SK-N-SH treated with all-trans-retinoic acid at 6 μM for 48 hours (cell line): ENCODE measurements around the gene ATP11C.

Source experiments
- ARNTL ChIP-seq: fragments of 450-650 bp; formaldehyde crosslinking; IDR thresholded peaks from 2 replicates; pipeline ENCODE4 v1.5.0; 2020; ENCODE audit warnings: low read depth, mild to moderate bottlenecking, moderate library complexity, borderline replicate concordance
- CSDC2 ChIP-seq: fragments of 250-450 bp; sonication (Bioruptor Pico); IDR thresholded peaks from 2 replicates; pipeline ENCODE4 v1.5.0; 2020; ENCODE audit warnings: mild to moderate bottlenecking, moderate library complexity
- CSRNP3 ChIP-seq: fragments of 250-450 bp; sonication (Bioruptor Pico); IDR thresholded peaks from 2 replicates; pipeline ENCODE4 v1.5.1; 2021; ENCODE audit warnings: mild to moderate bottlenecking, moderate library complexity
- RARB ChIP-seq: fragments of 250-450 bp; sonication (Bioruptor Pico); IDR thresholded peaks from 2 replicates; pipeline ENCODE4 v1.8.0; 2021; ENCODE audit warnings: mild to moderate bottlenecking, moderate library complexity
- TOX ChIP-seq: fragments of 250-450 bp; sonication (Bioruptor Pico); IDR thresholded peaks from 2 replicates; pipeline ENCODE4 v1.8.0; 2021; ENCODE audit warnings: mild to moderate bottlenecking, moderate library complexity, borderline replicate concordance
- ZFP3 ChIP-seq: fragments of 250-450 bp; sonication (Bioruptor Pico); IDR thresholded peaks from 2 replicates; pipeline ENCODE4 v1.5.0; 2020; ENCODE audit warnings: mild to moderate bottlenecking, moderate library complexity
- ZNF70 ChIP-seq: fragments of 450-650 bp; formaldehyde crosslinking; IDR thresholded peaks from 2 replicates; pipeline ENCODE4 v1.5.0; 2020; ENCODE audit warnings: mild to moderate bottlenecking, moderate library complexity
- TF ChIP-seq, protein P1 (sequence below): fragments of 250-450 bp; sonication (Bioruptor Pico); IDR thresholded peaks from 2 replicates; pipeline ENCODE4 v1.8.0; 2020; ENCODE audit warnings: mild to moderate bottlenecking, moderate library complexity, borderline replicate concordance

GRCh38 chrX:139965421-139965820 is 32.6 kb upstream of the ATP11C start, which contains the start of gene CXorf66:
- TF ChIP-seq CSDC2 (CRISPR knock-in tag) (no peak), TOX (CRISPR knock-in tag) (no peak), ZFP3 (CRISPR knock-in tag) (no peak), ARNTL (no peak), ZNF70 (CRISPR knock-in tag) (no peak), RARB (no peak), CSRNP3 (CRISPR knock-in tag) (no peak)
- TF ChIP-seq, protein P1, sequence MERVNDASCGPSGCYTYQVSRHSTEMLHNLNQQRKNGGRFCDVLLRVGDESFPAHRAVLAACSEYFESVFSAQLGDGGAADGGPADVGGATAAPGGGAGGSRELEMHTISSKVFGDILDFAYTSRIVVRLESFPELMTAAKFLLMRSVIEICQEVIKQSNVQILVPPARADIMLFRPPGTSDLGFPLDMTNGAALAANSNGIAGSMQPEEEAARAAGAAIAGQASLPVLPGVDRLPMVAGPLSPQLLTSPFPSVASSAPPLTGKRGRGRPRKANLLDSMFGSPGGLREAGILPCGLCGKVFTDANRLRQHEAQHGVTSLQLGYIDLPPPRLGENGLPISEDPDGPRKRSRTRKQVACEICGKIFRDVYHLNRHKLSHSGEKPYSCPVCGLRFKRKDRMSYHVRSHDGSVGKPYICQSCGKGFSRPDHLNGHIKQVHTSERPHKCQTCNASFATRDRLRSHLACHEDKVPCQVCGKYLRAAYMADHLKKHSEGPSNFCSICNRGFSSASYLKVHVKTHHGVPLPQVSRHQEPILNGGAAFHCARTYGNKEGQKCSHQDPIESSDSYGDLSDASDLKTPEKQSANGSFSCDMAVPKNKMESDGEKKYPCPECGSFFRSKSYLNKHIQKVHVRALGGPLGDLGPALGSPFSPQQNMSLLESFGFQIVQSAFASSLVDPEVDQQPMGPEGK (CRISPR knock-in tag) = no peak
